Mucosa of descending colon (tissue), 3 donors: ENCODE results near the gene DOCK9. TPM values are rescaled to one million over a fixed set of nuclear protein-coding genes. Genes with fewer than 3 reads are reported as not detected.

Source experiments
- ATAC-seq: fragments of 200-7000 bp; cut with Tn5 transposase; one replicate; pipeline ENCODE4 v1.9.1; 2020; ENCODE audit warnings: mild to moderate bottlenecking, moderate library complexity
- DNase-seq, 3 donors: peaks; one replicate each; pipeline ENCODE4 v3.0.0-alpha.2; 2020
- H3K36me3 ChIP-seq: fragments of 200-600 bp; one replicate; pipeline ENCODE4 v1.8.0; 2021; ENCODE audit warnings: low read depth, mild to moderate bottlenecking
- H3K4me1 ChIP-seq: fragments of 200-600 bp; one replicate; pipeline ENCODE4 v1.8.0; 2021; ENCODE audit warnings: low read depth, mild to moderate bottlenecking
- H3K4me3 ChIP-seq: fragments of 200-600 bp; one replicate; pipeline ENCODE4 v1.8.0; 2021; ENCODE audit warnings: mild to moderate bottlenecking
- H3K9me3 ChIP-seq: fragments of 200-600 bp; one replicate; pipeline ENCODE4 v1.8.0; 2021; ENCODE audit warnings: mild to moderate bottlenecking
- CTCF ChIP-seq: fragments of 200-600 bp; IDR thresholded peaks from one replicate; pipeline ENCODE4 v1.8.0; 2022; ENCODE audit warnings: antibody characterized with exemption, mild to moderate bottlenecking
- intact Hi-C, 2 donors: fragments of 100-400 bp; cut with DNase I in 1 of 2; cut with micrococcal nuclease in 1 of 2; formaldehyde crosslinking; loops; one replicate each; pipeline versions ENCODE4 v1.11.0 to v1.11.1; 2022; cut with DNase I, micrococcal nuclease
- total RNA-seq, 3 donors: library from RNA; stranded (reverse); fragmentation: NEBNext Ultra II Directional in 2 of 3; extraction: Animal tissue kit (Norgen Biotek cat#: 25700) in 2 of 3; gene quantifications; one replicate each; pipeline versions ENCODE4 v1.2.1 to v1.2.4, GENCODE V29; 2021 to 2023
- donor health status: DM: no; HTN: no; CAD: no; lungs with moderate emphysema.
- donor health status: DM: no; HTN: no; CAD: no.
- donor health status: DM: no; HTN: yes; CAD: no.

Gene DOCK9
- total RNA-seq, 3 donors from 2014 or later = 52.0 to 136 (median 54.4) TPM

GRCh38 chr13:98989469-98990235 lies 11.8 kb upstream of the DOCK9 start:
- DNase-seq = no peak
- no peak for ATAC-seq

DNA sequence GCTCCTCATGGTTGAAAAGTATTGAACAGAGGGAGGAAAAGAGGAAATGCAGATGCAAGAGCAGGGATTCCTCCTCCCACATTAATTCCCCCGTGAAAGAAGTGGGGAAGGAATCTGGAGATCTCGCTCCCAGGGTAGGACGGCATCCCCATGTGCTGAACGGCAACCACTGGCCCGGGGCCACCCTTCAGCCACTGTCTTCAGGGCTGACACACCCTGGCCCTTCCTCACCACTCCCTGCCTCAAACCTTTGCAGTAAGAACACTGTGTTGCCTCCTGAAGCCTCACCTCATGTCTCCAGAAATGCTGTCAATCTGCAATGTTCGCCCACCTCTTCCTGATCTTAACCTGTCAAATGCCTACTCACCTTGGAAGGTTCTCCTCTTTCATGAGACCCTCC lies 10.9 kb upstream of the DOCK9 start:
- Histone ChIP-seq H3K36me3 (no peaks in the 10 kb centered on the region), H3K4me1 (no peaks in the 10 kb centered on the region), H3K4me3 (no peak overlapping the region), H3K9me3 (no peaks in the 10 kb centered on the region)
- no peak for DNase-seq
- ATAC-seq = no peak
- TF ChIP-seq CTCF = no peak
- intact Hi-C loops = no loop called here

More at GRCh38 chr13:98989469-98990235, 11.8 kb upstream of the DOCK9 start:
- H3K4me3 ChIP-seq = no peak overlapping the region
- intact Hi-C loops = no loop called here
- no peak for TF ChIP-seq CTCF
- H3K4me1 ChIP-seq = peaks cover 4% of the 10 kb centered on the region
- H3K36me3 ChIP-seq = no peaks in the 10 kb centered on the region
- no peaks in the 10 kb centered on the region for H3K9me3 ChIP-seq

- no peak for ATAC-seq
Measured at GRCh38 chr13:98988277-98988676, 10.4 kb upstream of the DOCK9 start.

GRCh38 chr13:98987275-98987674 lies 9.4 kb upstream of the DOCK9 start:
- DNase-seq = no peak
- no peak for ATAC-seq
- Histone ChIP-seq H3K36me3 (no peaks in the 10 kb centered on the region), H3K9me3 (no peaks in the 10 kb centered on the region), H3K4me1 (no peaks in the 10 kb centered on the region), H3K4me3 (no peak overlapping the region)
- intact Hi-C loops = no loop called here
- no peak for TF ChIP-seq CTCF

More at GRCh38 chr13:98988277-98988676, 10.4 kb upstream of the DOCK9 start:
- H3K36me3 ChIP-seq = no peaks in the 10 kb centered on the region
- DNase-seq = no peak
- no peak overlapping the region for H3K4me3 ChIP-seq
- TF ChIP-seq CTCF = no peak
- intact Hi-C loops = no loop called here
- H3K9me3 ChIP-seq = no peaks in the 10 kb centered on the region
- H3K4me1 ChIP-seq = no peaks in the 10 kb centered on the region

DNA sequence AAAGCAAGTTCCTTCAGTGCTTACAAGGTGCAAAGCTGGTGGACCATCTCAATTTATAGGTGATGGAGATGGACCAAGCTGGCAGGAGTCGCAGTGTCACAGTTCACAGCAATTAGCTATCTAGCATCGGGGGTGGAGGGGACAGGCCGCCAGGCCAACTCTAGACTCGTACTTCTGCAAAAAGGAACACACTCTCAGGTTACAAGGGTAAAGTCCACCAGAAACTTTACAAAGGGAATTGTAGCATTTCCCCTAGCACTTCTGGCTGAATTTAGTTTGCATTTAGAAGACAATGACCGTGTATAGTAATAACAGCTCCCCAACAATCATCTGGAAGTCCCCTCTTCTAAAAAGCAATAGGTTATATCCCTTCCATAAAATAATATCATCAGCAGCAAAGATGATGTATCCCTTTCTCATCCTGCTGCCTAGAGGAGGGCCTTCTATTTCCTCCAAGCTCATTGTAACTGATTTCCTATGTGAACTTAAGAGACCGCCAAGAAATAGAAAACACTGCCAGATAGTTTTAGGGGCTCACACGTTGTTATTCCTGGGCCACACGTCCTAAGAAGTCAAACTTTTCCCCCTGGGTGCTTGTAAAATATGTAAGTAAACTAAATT lies 8.5 kb upstream of the DOCK9 start:
- no peak for TF ChIP-seq CTCF
- intact Hi-C loops = no loop called here
- DNase-seq = no peak
- Histone ChIP-seq H3K4me1 (no peaks in the 10 kb centered on the region), H3K9me3 (no peaks in the 10 kb centered on the region), H3K4me3 (no peak overlapping the region), H3K36me3 (no peaks in the 10 kb centered on the region)
- peak; percentile 74 for ATAC-seq
